ENCODE measurements around the gene TPRKB.
"Not testable (repeated sequence)": the region's sequence is repeated elsewhere in the genome, so short reads cannot be mapped to it uniquely, and the experiment has no call there.

Gene TPRKB

DNA sequence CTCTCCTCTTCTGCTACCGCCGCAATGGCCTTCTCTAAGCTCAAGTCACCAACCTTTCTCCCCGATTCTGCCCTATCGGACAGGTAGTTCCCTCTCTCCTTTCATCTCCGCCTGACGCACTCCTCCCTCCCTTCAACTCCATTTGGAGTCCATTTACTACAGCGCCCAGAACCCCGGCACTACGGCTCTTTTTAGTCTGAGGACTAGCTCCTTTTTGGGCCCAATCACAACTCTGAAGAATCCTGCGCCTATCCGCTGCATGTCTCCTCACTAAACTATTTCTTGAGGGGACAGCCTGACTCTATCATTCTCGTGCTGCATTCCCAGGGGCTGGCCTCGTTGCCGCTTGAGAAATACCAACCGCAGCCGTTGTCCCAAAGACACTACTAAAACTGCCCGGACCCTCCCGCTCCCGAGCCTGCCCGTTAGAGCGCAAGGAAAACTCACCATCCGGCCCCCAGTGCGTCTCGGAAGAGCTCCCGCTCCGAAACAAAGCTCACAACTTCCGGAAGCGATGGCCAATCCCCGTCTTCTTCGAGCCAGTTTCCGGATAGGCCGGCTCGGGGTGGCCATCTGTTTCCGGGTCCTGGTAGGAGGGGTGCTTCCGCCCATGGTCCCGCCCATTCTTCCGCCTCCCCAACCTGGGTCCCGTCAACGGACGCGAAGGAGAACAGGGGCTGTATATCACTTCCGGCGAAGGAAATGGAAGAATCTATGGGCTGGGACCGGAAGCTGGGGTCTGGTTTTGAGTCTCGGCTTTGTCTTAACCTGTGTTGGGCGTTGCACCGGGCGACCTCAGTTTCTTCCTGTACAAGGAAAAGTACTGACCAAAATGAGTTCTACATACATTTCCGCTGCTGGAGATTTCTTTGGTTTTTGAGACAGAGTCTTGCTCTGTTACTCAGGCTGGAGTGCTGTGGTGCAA lies at the start of gene TPRKB:
TPRKB (minus strand) TSS at position 491 of the 925 bp plus-strand sequence. CDS start 2,776 bp downstream, outside the sequence.
- DNase-seq, result peak; percentile 99

DNA sequence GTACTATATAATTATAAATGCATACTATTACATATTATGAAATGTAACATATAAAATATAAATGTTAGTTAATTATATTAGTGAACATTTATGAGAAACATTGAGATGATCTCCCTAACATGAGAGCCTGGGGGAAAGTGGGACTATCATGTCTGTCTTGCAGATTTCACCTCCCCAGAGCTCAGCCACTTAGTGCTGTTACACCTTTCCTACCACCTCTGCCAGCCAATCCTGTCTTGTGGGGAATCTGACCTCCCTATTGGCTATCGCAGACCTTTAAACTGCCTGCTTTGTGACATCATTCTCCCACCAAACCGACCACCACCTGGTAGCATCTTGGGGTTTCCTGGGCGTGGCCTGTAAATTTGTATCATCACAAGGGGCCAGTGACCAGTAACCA lies 46.7 kb upstream of the TPRKB start, which contains the start of gene C2orf78:
C2orf78 (plus strand) TSS at position 301 of the 400 bp plus-strand sequence. CDS start 127 bp downstream, outside the sequence.
- not testable (repeated sequence) for DNase-seq

DNA sequence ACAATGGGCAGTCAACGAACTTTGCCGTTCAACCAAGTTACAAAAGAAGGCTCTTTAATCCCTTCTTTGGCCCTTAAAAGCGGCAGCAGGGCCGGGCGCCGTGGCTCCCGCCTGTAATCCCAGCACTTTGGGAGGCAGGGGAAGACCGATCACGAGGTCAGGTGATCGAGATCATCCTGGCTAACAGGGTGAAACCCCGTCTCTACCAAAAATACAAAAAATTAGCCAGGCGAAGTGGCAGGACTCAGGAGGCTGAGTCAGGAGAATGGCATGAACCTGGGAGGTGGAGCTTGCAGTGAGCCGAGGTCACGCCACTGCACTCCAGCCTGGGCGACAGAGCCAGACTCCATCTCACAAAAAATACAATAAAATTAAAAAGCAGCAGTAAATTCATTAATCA lies 46.3 kb upstream of the TPRKB start:
- not testable (repeated sequence) for DNase-seq

- DNase-seq, result no peak
These were observed 43.1 kb upstream of the TPRKB start for GRCh38 chr2:73780237-73780582.

DNA sequence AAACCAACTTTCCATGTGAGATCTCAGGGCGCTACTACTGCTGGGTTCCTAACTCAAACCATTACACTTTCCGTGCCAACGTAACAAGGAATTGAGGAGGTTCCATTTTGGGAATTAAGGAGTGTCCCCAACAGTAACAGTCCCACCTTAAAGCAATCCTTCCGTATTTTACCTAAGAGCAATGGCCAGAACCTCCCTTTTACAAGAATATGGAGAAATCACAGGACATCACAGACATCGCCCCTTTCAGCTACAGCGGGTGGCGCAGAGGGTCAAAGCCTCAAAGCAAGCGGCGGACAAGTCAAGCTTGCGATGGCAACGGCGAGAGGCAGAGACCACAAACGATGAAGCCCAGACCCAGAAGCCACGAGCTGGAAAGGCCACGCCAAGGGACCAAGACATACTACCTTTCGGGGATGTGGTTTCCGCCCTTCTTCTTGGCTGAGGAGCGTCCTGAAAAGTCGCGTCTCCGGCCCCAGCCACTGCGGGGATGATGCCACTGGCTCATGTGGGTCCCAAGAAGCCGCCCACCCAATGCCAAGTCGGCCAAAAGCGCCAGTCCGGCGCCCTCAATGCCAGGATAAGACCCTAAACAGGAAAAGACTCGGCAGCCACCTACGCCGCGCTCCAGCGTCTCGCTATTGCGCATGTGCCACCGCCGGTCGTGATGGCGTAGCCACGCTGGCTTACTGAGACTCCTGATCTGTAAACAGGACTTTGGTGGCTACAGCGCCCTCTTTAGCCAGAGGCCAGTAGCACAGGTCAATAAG lies 42.5 kb upstream of the TPRKB start, which contains the start of gene DUSP11:
DUSP11 (minus strand) TSS at position 637 of the 770 bp plus-strand sequence; CDS start at position 508, 129 bp downstream.
- DNase-seq, result peak; percentile 98

DNA sequence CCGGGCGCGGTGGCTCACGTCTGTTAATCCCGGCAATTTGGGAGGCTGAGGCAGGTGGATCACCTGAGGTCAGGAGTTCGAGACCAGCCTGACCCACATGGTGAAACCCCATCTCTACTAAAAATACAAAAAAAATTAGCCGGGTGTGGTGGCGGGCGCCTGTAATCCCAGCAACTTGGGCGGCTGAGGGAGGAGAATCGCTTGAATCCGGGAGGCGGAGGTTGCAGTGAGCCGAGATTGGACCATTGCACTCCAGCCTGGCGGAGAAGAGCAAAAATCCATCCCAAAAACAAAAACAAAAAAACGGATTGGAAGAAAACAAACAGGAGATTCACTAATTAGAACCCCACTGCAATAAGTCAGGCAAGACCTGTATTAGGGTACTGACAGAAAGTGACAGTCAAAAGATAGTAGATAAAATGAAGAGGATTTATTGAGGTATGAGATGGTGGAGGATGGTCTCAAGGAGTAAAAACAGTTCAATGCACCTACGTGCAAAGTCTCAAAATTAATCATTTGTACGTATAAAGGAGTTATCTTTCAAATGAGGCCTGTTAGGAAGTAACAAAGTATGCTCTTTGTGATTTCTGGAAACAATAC lies 41.8 kb upstream of the TPRKB start:
- DNase-seq, result not testable (repeated sequence)

DNA sequence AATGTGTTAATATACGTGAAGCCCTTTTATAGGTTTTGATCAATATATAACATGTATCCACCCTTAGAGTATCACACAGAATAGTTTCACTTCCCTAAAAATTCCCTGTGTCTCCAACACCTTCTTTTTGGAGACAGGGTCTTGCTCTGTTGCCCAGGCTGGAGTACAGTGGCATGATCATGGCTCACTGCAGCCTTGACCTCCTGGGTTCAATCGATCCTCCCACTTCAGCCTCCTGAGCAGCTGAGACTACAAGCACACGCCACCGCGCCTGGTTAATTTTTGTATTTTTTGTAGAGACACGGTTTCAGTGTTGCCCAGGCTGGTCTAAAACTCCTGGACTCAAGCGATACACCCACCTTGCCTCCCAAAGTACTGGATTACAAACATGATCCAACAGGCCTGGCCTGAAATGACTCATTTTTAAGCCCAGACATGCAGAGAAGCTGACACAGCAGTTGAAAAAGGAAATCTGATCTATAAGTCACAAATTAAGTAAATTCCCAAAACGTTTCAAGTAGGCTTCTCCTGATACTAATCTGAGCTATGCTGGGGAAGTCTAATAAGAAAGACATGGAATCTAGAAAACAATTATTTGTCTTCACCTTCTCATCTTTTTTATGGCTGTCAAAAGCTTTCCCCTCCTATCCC lies 39.8 kb upstream of the TPRKB start:
- DNase-seq, result no peak

DNA sequence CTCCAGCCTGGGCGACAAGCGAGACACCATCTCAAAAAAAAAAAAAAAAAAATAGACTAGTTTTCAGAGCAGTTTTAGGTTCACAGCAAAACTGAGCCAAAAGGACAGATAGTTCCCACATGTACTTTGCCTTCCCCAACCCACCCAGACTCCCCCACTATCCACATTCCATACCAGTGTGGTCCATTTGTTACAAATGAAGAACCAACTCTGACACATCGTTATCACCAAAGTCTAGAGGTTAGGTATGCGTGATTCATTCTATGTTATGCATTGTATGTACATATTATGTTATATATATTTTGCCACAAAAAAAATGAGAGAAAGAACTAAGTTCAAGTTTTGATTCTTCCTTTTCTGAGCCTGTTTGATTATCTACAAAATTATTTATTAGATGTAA lies 39.2 kb upstream of the TPRKB start:
- DNase-seq, result no peak

- DNase-seq, result no peak
These were observed 35.7 kb upstream of the TPRKB start for GRCh38 chr2:73772819-73773218.

GRCh38 chr2:73770725-73771124 lies 33.6 kb upstream of the TPRKB start:
- no peak for DNase-seq

DNA sequence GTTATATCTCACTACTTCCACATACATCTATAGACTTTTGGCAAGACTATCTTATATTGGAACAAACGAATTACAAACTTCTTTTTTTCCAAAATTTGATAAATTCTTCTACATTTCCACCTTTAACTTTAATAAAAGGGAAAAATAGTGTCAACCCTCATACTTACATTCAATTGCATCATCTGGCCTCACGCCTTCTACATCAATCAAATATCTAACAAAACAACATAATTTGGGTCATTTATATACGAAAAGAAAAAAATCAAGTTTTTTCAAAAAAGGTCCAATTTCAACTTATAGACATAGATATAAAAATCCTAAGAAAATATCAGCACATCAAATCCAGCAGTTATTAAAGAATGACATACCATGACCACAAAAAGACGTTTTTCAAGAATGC lies 29.8 kb upstream of the TPRKB start:
- DNase-seq, result no peak

DNA sequence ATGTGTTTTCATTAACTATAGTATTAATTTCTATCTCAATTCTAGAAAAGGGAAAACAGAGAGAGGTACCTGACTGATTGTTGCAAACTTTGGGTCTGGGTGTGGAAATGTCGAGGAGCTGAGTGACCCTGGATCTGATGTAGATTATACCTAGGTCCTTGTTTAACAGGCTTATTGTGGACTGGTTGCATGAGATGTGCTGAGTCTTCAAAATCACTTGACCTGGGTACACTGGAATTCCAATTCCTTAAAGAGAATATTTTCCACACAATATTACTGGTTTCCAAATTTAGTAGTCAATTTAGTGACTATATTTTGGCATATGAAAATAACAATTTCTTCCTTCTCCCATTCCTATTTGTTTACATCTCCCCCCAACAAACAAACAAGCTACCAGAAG lies 29.2 kb upstream of the TPRKB start:
- DNase-seq, result no peak

DNA sequence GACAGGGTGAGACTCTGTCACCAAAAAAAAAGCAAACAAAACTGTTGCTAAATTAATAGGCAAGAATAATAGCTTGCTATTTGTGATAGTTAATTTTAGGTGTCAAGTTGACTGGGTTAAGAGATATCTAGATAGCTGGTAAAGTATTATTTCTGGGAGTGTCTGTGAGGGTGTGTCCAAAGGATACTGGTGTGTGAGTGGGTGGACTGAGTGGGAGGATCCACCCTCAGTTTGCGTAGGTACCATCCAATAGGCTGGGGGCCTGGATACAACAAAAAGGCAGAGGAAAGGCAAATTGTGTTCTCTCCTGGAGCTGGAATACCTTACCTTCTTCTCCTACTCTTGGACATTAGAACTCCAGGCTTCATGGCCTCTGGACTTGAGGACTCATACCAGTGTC lies 27.8 kb upstream of the TPRKB start:
- DNase-seq, result no peak

GRCh38 chr2:73762571-73762970 lies 25.4 kb upstream of the TPRKB start:
- DNase-seq, result no peak

DNA sequence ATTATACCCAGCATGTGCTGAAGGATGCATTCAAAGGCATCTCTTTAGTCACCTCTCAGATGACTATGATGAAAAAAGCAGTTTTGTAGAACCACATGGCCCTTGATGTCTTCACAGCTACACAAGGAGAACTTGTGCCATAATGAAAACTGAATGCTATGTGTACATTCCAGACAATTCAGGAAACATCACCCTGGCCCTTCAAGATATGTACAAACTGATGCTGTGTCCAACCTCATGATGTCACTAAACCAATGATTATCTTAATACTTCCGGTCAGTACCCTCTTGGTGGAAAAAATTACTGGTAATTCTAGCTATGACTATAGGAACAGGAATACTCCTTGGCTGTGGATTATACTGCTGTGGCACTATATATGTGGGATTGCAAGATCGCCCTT lies 22.8 kb upstream of the TPRKB start:
- DNase-seq, result no peak

DNA sequence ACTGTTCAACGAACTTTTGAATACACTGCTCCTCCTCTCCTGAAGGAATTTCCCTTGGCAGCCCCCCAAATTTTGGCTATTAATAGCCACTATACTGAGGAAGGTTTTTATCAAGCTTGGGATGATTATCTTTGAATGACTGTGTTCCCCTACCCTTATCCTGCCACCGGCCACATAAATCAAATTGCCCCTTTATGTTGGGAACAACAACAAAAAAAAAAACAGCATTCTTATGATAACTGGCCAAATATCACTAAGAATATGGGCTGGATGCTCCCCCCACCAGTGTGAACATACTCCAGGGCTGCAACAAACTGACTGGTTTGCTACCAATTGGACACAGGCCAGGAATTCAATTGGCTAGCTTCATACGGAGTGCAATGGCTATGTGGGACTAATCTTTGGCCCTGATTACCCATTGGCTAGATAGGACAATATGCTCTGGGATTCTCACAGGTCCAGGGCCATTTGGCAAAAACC lies 22.2 kb upstream of the TPRKB start:
- no peak for DNase-seq

DNA sequence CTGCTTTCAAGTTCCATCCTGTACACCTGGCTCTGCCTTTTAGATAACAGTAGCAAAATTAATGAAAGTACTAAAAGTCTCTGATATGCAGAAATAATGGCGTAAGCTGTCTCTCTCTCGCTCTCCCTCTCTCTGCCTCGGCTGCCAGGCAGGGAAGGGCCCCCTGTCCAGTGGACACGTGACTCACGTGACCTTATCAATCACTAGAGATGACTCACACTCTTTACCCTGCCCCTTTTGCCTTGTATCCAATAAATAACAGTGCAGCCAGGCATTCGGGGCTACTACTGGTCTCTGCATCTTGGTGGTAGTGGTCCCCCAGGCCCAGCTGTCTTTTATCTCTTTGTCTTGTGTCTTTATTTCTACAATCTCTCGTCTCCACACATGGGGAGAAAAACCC lies 17.2 kb upstream of the TPRKB start:
- not testable (repeated sequence) for DNase-seq

GRCh38 chr2:73749314-73749713 lies 12.2 kb upstream of the TPRKB start:
- peak; percentile 34 for DNase-seq

DNA sequence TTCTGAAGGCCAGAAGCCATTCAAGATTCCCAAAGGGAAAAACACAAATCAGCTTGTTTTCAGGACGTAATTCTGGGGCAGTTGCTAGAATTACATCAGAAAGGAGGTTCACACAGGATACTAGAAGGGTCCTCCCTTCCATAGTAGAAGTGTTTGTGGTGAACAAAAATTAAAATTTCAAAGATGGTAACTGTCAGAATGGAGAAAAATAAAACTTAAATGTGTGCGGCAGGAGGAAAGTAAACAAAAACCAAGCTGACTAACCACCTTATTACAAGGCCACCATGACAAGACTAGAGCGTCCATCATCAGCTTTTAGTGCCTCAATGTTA lies 9.7 kb upstream of the TPRKB start:
- DNase-seq, result no peak

GRCh38 chr2:73746015-73746876 lies 9.1 kb upstream of the TPRKB start:
- DNase-seq, result peak; percentile 41

DNA sequence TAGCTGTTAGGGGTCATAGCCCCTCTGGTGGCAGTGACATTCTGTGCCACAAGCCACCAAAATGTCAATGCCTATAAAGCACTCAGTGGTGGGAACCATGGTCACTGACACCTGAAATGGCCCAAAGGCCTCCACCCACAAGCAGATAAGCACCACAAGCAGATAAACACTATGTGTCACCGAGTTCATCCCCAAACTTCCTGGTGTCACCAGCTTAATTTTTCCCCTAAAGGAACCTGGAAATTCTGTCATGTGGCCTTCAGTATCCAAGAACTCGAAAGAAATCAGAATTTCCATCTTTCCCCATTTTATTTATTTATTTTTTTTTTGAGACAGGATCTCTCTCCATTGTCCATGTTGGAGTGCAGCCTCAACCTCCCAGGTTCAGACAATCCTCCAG lies 3.6 kb upstream of the TPRKB start:
- no peak for DNase-seq

DNA sequence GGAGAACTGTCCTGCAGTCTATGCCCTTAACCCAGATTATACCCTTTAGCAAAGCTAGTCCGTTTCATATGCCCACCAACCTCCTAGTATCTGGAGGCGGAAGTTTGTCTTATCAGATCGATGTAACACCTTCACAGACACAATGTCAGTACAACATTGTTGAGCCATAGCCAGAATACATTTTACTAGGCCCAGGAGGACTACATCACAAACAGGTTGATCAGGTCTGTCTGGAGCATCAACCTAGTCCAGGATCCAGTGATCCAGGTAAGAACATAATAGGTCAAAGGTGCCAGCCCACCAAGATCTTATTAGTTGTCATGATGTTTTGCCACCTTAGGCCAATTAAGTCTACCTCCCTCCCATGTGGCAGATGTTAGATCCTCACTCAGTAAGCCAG lies 2.0 kb upstream of the TPRKB start:
- no peak for DNase-seq

Measured in hematopoietic multipotent progenitor cell treated with erythropoietin and hydrocortisone succinate and interleukin-3 and kit ligand, for 4 days (in vitro differentiated cells).